HepG2 (cell line): ENCODE results near the gene RESP18. TPM values are rescaled to one million over a fixed set of nuclear protein-coding genes. Genes with fewer than 3 reads are reported as not detected.

Experiments used
- ATAC-seq: fragments of 200-7000 bp; cut with Tn5 transposase; 3 replicates; pipeline ENCODE4 v1.9.1; 2020; ENCODE audit warnings: mild to moderate bottlenecking, moderate library complexity
- BruUV-seq: library from RNA; stranded (reverse); fragments of 400-500 nt; replicated peaks from 2 replicates; lab custom pipeline; 2021; lab: Mats Ljungman, UMichigan
- CTCF ChIA-PET: fragments of 300-600 bp; formaldehyde crosslinking; extraction: SDS; loops from one replicate; lab custom pipeline; 2021; ENCODE audit warnings: low total read pairs, inconsistent platforms, low intra/inter-chr PET ratio; lab: Yijun Ruan, JAX
- POLR2A ChIA-PET: fragments of 350-600 bp; sonication (Branson Sonifier 250); formaldehyde crosslinking; loops from one replicate; lab custom pipeline; 2020; ENCODE audit warnings: antibody characterized with exemption, inconsistent platforms; lab: Yijun Ruan, JAX
- DNase-seq: peaks from one replicate; pipeline ENCODE4 v3.0.0-alpha.2; 2015; ENCODE audit warnings: low spot score
- FAIRE-seq: peaks from 3 replicates; lab custom pipeline; 2011; peaks lifted over from hg19 to GRCh38; lab: Jason Lieb, UNC
- H2AFZ ChIP-seq: one replicate; pipeline ENCODE4 v1.6.1; 2011; ENCODE audit warnings: low read length, inconsistent platforms
- H3K27ac ChIP-seq: fragments of 300-600 bp; 3 replicates; pipeline ENCODE4 v1.8.0; 2011; ENCODE audit warnings: mixed run types, mild to moderate bottlenecking, mixed read lengths, low read length, inconsistent platforms; ENCODE audit not compliant: insufficient read depth; ENCODE audit errors: extremely low read length
- H3K27me3 ChIP-seq, 2 experiments: fragments of 200-600 bp in 1 of 2; 2 replicates in 1 of 2; 3 replicates in 1 of 2; pipeline versions ENCODE4 v1.6.0 to v1.8.0; 2011; ENCODE audit warnings: low read length in 2 of 2, mild to moderate bottlenecking in 2 of 2, moderate library complexity in 2 of 2, inconsistent platforms in 1 of 2; ENCODE audit not compliant: insufficient read depth in 2 of 2, control insufficient read depth in 1 of 2
- H3K36me3 ChIP-seq, 2 experiments: fragments of 200-600 bp in 1 of 2; replicated peaks in 1 of 2; 2 replicates in 1 of 2; 3 replicates in 1 of 2; pipeline versions ENCODE4 v1.5.1 to v1.8.0; 2011; ENCODE audit warnings: low read length in 2 of 2, inconsistent platforms in 1 of 2; ENCODE audit not compliant: insufficient read depth in 2 of 2, control insufficient read depth in 1 of 2
- H3K4me1 ChIP-seq: 2 replicates; pipeline ENCODE4 v1.5.1; 2012; ENCODE audit warnings: low read length, inconsistent platforms; ENCODE audit not compliant: insufficient read depth
- H3K4me2 ChIP-seq: 2 replicates; pipeline ENCODE4 v1.6.0; 2011; ENCODE audit warnings: low read depth, low read length, inconsistent platforms
- H3K4me3 ChIP-seq, 3 experiments: fragments of 200-600 bp in 1 of 3; sonication (generic), shearing (Covaris generic) in 1 of 3; replicated peaks in 1 of 3; 2 replicates each; pipeline ENCODE4 v1.5.1; 2011 to 2016; ENCODE audit warnings: low read length in 3 of 3, inconsistent platforms in 2 of 3, low read depth in 2 of 3, mild to moderate bottlenecking in 2 of 3, control low read depth in 1 of 3, mixed read lengths in 1 of 3; ENCODE audit not compliant: insufficient read depth in 1 of 3
- H3K79me2 ChIP-seq: one replicate; pipeline ENCODE4 v1.6.1; 2011; ENCODE audit warnings: low read length, inconsistent platforms; ENCODE audit not compliant: insufficient read depth
- H3K9ac ChIP-seq: 2 replicates; pipeline ENCODE4 v1.6.0; 2011; ENCODE audit warnings: mild to moderate bottlenecking, low read depth, low read length, inconsistent platforms; ENCODE audit not compliant: insufficient read depth
- H3K9me3 ChIP-seq: 2 replicates; pipeline ENCODE4 v1.5.1; 2012; ENCODE audit warnings: mild to moderate bottlenecking, low read length
- H4K20me1 ChIP-seq: 2 replicates; pipeline ENCODE4 v1.6.0; 2011; ENCODE audit warnings: inconsistent platforms, mild to moderate bottlenecking, low read length, moderate library complexity; ENCODE audit not compliant: insufficient read depth
- BRF2 ChIP-seq: sonication (generic); formaldehyde crosslinking; IDR thresholded peaks from 2 replicates; pipeline ENCODE4 v1.8.1; 2022; ENCODE audit warnings: mild to moderate bottlenecking, missing genetic modification reagents
- CENPBD1 ChIP-seq: sonication (generic); formaldehyde crosslinking; IDR thresholded peaks from 2 replicates; pipeline ENCODE4 v1.8.0; 2022; ENCODE audit warnings: missing genetic modification reagents, low read depth, mild to moderate bottlenecking, borderline replicate concordance
- FOSL2 ChIP-seq: sonication (generic); formaldehyde crosslinking; IDR thresholded peaks from 2 replicates; pipeline ENCODE4 v1.4.0; 2020; ENCODE audit warnings: missing genetic modification reagents
- HMGXB3 ChIP-seq: sonication (generic); formaldehyde crosslinking; IDR thresholded peaks from 2 replicates; pipeline ENCODE4 v1.4.0; 2020; ENCODE audit warnings: missing genetic modification reagents, borderline replicate concordance
- MBD4 ChIP-seq: IDR thresholded peaks from 2 replicates; pipeline ENCODE4 v1.6.1; 2012; ENCODE audit warnings: low read length, inconsistent platforms, borderline replicate concordance
- MEIS1 ChIP-seq: sonication (generic); formaldehyde crosslinking; IDR thresholded peaks from 2 replicates; pipeline ENCODE4 v1.9.0; 2021; ENCODE audit warnings: mild to moderate bottlenecking, missing genetic modification reagents, moderate library complexity, borderline replicate concordance
- PHF20 ChIP-seq: sonication (generic); formaldehyde crosslinking; IDR thresholded peaks from 2 replicates; pipeline ENCODE4 v1.5.0; 2020; ENCODE audit warnings: mild to moderate bottlenecking, missing genetic modification reagents
- ZNF253 ChIP-seq: sonication (generic); formaldehyde crosslinking; IDR thresholded peaks from 2 replicates; pipeline ENCODE4 v1.8.0; 2022; ENCODE audit warnings: mild to moderate bottlenecking, missing genetic modification reagents, borderline replicate concordance
- ZNF367 ChIP-seq: sonication (generic); formaldehyde crosslinking; IDR thresholded peaks from 2 replicates; pipeline ENCODE4 v1.4.0; 2020; ENCODE audit warnings: missing genetic modification reagents, borderline replicate concordance
- ZNF883 ChIP-seq: sonication (generic); formaldehyde crosslinking; IDR thresholded peaks from 2 replicates; pipeline ENCODE4 v1.5.1; 2020; ENCODE audit warnings: mild to moderate bottlenecking, missing genetic modification reagents; ENCODE audit errors: not compliant biosample characterization
- WGBS: methylation state at CpG from one replicate; pipeline ENCODE4 v1.1.6; 2017; ENCODE audit warnings: low lambda C conversion rate; 5-methylcytosine and 5-hydroxymethylcytosine counted together
- in situ Hi-C: cut with HindIII; loops from 2 replicates; pipeline ENCODE4 v1.10.0; 2017; ENCODE audit warnings: low pct_unique_long_range_greater_than_20kb; ENCODE audit not compliant: extremely low pct_ligation_motif_present
- intact Hi-C: fragments of 100-400 bp; cut with micrococcal nuclease; formaldehyde crosslinking; loops from one replicate; pipeline ENCODE4 v1.10.0; 2022; ENCODE audit not compliant: unreplicated experiment
- polyA plus RNA-seq, 8 experiments: library from polyadenylated mRNA; depleted of rRNA in 3 of 8; stranded (reverse) in 7 of 8; unstranded in 1 of 8; fragments of >200 nt; fragmentation: Illumina TruSeq in 4 of 8; extraction: Trizol in 4 of 8; gene quantifications; 2 replicates each; pipeline versions ENCODE4 v1.2.1 to v1.2.3, GENCODE V29; 2011 to 2016; ENCODE audit warnings: low read depth in 4 of 8, missing spikeins in 1 of 8, mixed read lengths in 1 of 8; ENCODE audit not compliant: insufficient read depth in 1 of 8
- total RNA-seq, 5 experiments: library from RNA; depleted of rRNA; stranded (reverse); fragments of >200 nt; fragmentation: Illumina TruSeq; extraction: Trizol; gene quantifications; 2 replicates each; pipeline ENCODE4 v1.2.3, GENCODE V29; 2016; ENCODE audit warnings: low read depth in 1 of 5

Gene RESP18
- total and polyA plus RNA-seq, 2 of the 13 experiments (the other 11 are each of a cell fraction or from before 2014, with no cell fraction given), result not detected

GRCh38 chr2:219302412-219302968 is 30.1 kb downstream of the RESP18 start:
- H3K36me3 ChIP-seq, result no peaks in the 10 kb centered on the region
- in situ Hi-C loops (no loop called here), intact Hi-C loops (no loop called here)
- FAIRE-seq (no peak), DNase-seq (no peak)
- no peak overlapping the region for H3K27ac ChIP-seq
- 3% methylated on average over 11 of the region's 11 CpGs for WGBS
- TF ChIP-seq ZNF253 (CRISPR knock-in tag), result no peak
- TF ChIP-seq, all 625 proteins: peak for 0
- POLR2A ChIA-PET, result no interaction called here
- H2AFZ ChIP-seq, result no peak overlapping the region
- H3K9me3 ChIP-seq, result no peaks in the 10 kb centered on the region
- CTCF ChIA-PET, result no interaction called here
- H3K4me2 ChIP-seq, result no peak overlapping the region
- peaks cover 16% of the 10 kb centered on the region for H3K4me1 ChIP-seq
- H3K79me2 ChIP-seq, result no peaks in the 10 kb centered on the region
- H3K27me3 ChIP-seq, result peaks cover 6 to 44% of the 10 kb centered on the region in 2 experiments
- peaks cover 6% of the 10 kb centered on the region; the same call in 1 of the 2 replicates for H4K20me1 ChIP-seq
- no peak overlapping the region for H3K4me3 ChIP-seq
- no peak overlapping the region for H3K9ac ChIP-seq
- no peak for ATAC-seq
- no TSS peak for BruUV-seq

- no TSS peak for BruUV-seq
- Histone ChIP-seq H4K20me1 (no peaks in the 10 kb centered on the region; the same call in 1 of the 2 replicates), H3K9ac (no peak overlapping the region), H3K27ac (no peak overlapping the region), H3K79me2 (no peaks in the 10 kb centered on the region), H2AFZ (no peak overlapping the region), H3K4me1 (peaks cover 28% of the 10 kb centered on the region), H3K36me3 (no peaks in the 10 kb centered on the region), H3K27me3 (peaks cover 12 to 67% of the 10 kb centered on the region in 2 experiments), H3K4me3 (no peak overlapping the region), H3K4me2 (peak overlapping the region; percentile 5; the same call in 1 of the 2 replicates), H3K9me3 (no peaks in the 10 kb centered on the region)
- in situ Hi-C loops, result no loop called here
- ChIA-PET CTCF (no interaction called here), POLR2A (no interaction called here)
- WGBS, result 9% methylated on average over 5 of the region's 5 CpGs
- TF ChIP-seq HMGXB3 (no peak), FOSL2 (CRISPR knock-in tag) (no peak), ZNF367 (CRISPR knock-in tag) (no peak), MEIS1 (CRISPR knock-in tag) (no peak), ZNF883 (CRISPR knock-in tag) (no peak), BRF2 (CRISPR knock-in tag) (no peak), PHF20 (CRISPR knock-in tag) (no peak), CENPBD1 (CRISPR knock-in tag) (no peak), MBD4 (no peak)
- no peak for DNase-seq
- no peak for FAIRE-seq
- no peak for ATAC-seq
- intact Hi-C loops, result no loop called here
These were observed 32.5 kb downstream of the RESP18 start for GRCh38 chr2:219300022-219300421.
